ENCODE measurements around the gene CCT2. TPM values are rescaled to one million over a fixed set of nuclear protein-coding genes. Genes with fewer than 3 reads are reported as not detected.

Gene CCT2
- polyA plus RNA-seq, 2 donors = 50.5 to 96.1 TPM

- Histone ChIP-seq H3K27ac (ENCODE audit: low read depth in 2 of 2, low read length in 1 of 2) (no peak overlapping the region), H3K36me3 (ENCODE audit: control insufficient read depth in 2 of 2, insufficient read depth in 2 of 2, low read length in 1 of 2) (no peaks in the 10 kb centered on the region), H3K4me1 (ENCODE audit: control insufficient read depth in 2 of 2, insufficient read depth in 2 of 2, low read length in 1 of 2) (no peaks in the 10 kb centered on the region), H3K4me3 (ENCODE audit: low read depth in 1 of 2, low read length in 2 of 2) (no peak overlapping the region), H3K27me3 (ENCODE audit: control insufficient read depth in 1 of 2, insufficient read depth in 2 of 2, low read length in 2 of 2) (no peaks in the 10 kb centered on the region), H3K9me3 (ENCODE audit: control insufficient read depth in 2 of 2, insufficient read depth in 1 of 2, low read depth in 1 of 2, low read length in 1 of 2) (no peaks in the 10 kb centered on the region)
- 78 to 79% methylated on average over 3 of the region's 3 CpGs for WGBS, 2 donors
Measured at GRCh38 chr12:69648476-69648875, 63.2 kb downstream of the CCT2 start.

- Histone ChIP-seq H3K9me3 (ENCODE audit: control insufficient read depth in 2 of 2, insufficient read depth in 1 of 2, low read depth in 1 of 2, low read length in 1 of 2) (no peaks in the 10 kb centered on the region), H3K27me3 (ENCODE audit: control insufficient read depth in 1 of 2, insufficient read depth in 2 of 2, low read length in 2 of 2) (no peaks in the 10 kb centered on the region), H3K4me3 (ENCODE audit: low read depth in 1 of 2, low read length in 2 of 2) (no peak overlapping the region), H3K36me3 (ENCODE audit: control insufficient read depth in 2 of 2, insufficient read depth in 2 of 2, low read length in 1 of 2) (no peaks in the 10 kb centered on the region), H3K4me1 (ENCODE audit: control insufficient read depth in 2 of 2, insufficient read depth in 2 of 2, low read length in 1 of 2) (no peaks in the 10 kb centered on the region), H3K27ac (ENCODE audit: low read depth in 2 of 2, low read length in 1 of 2) (no peak overlapping the region)
- 50 to 61% methylated on average over 4 of the region's 4 CpGs for WGBS, 2 donors
Measured at GRCh38 chr12:69649529-69649928, 64.3 kb downstream of the CCT2 start.

Other genes starting within 250 kb of the CCT2 start
- gene LYZ, start 237.1 kb upstream of the CCT2 start, polyA plus RNA-seq = 10 to 100 TPM in 1 of 2 donors, 1 to 10 TPM in 1; 6.3 to 28.7 TPM
- gene YEATS4, start 225.7 kb upstream of the CCT2 start, polyA plus RNA-seq = 10 to 100 TPM in 1 of 2 donors, 1 to 10 TPM in 1; 6.8 to 14.7 TPM
- gene FRS2, start 115.1 kb upstream of the CCT2 start, polyA plus RNA-seq = 1 to 10 TPM; 2.8 to 4.9 TPM
- gene LRRC10, start 25.4 kb downstream of the CCT2 start, polyA plus RNA-seq = not detected
- not detected for gene BEST3, start 113.8 kb downstream of the CCT2 start, polyA plus RNA-seq
- gene RAB3IP, start 153.4 kb downstream of the CCT2 start, polyA plus RNA-seq = 10 to 100 TPM in 1 of 2 donors, 1 to 10 TPM in 1; 8.3 to 11.7 TPM
- under 1 TPM in 1 of 2 donors, not detected in 1; 0.08 TPM for gene MYRFL, start 239.8 kb downstream of the CCT2 start, polyA plus RNA-seq